H1 (cell line): ENCODE measurements around the gene VPS18.

Source experiments
- CBX5 ChIP-seq: fragments of 300-800, 300-1000 bp; sonication (generic); IDR thresholded peaks from 2 replicates; pipeline ENCODE4 v1.7.1; 2016; ENCODE audit warnings: antibody characterized with exemption, low read length, low read depth
- CHD1 ChIP-seq: IDR thresholded peaks from 2 replicates; pipeline ENCODE4 v1.6.1; 2012; ENCODE audit warnings: low read depth, low read length, improper control_type of control experiment
- CHD7 ChIP-seq: fragments of 300-600 bp; sonication (generic); IDR thresholded peaks from 2 replicates; pipeline ENCODE4 v1.7.1; 2012; ENCODE audit warnings: low read length, moderate library complexity, mild to moderate bottlenecking, inconsistent platforms; ENCODE audit not compliant: insufficient replicate concordance
- EP300 ChIP-seq, 2 experiments: IDR thresholded peaks; 1 replicate in 1 of 2; 2 replicates in 1 of 2; pipeline ENCODE4 v1.6.1; 2011 to 2012; ENCODE audit warnings: low read depth in 2 of 2, low read length in 2 of 2, mild to moderate bottlenecking in 2 of 2, borderline replicate concordance in 1 of 2, inconsistent platforms in 1 of 2, moderate library complexity in 1 of 2

GRCh38 chr15:40928821-40929659 lies 34.8 kb downstream of the VPS18 start, which contains the start of gene DLL4:
- TF ChIP-seq CHD1, result no peak
- TF ChIP-seq EP300 (IDR thresholded peaks at IDR 0.05; ENCODE audit: borderline replicate concordance in 1 of 2, low read depth in 2 of 2, low read length in 2 of 2), result no peak
- no peak for TF ChIP-seq CBX5
- TF ChIP-seq CHD7, result no peak
